Tongue (tissue), 2 donors: ENCODE data around the gene ELAVL1. TPM values are rescaled to one million over a fixed set of nuclear protein-coding genes. Genes with fewer than 3 reads are reported as not detected.
"Not testable (repeated sequence)": the region's sequence is repeated elsewhere in the genome, so short reads cannot be mapped to it uniquely, and the experiment has no call there.

ENCODE experiments used
- DNase-seq: peaks from one replicate; pipeline ENCODE4 v3.0.0-alpha.2; 2015
- total RNA-seq: library from RNA; depleted of rRNA; stranded (reverse); fragments of >200 nt; gene quantifications from one replicate; pipeline ENCODE4 v1.2.3, GENCODE V29; 2014

Gene ELAVL1
- total RNA-seq, 1 donor from 2014 or later, result 60.1 TPM

GRCh38 chr19:7968008-7968795 is 37.2 kb downstream of the ELAVL1 start:
- DNase-seq, result no peak

- DNase-seq, result no peak
Measured at GRCh38 chr19:7965921-7966665, 39.3 kb downstream of the ELAVL1 start.

- no peak for DNase-seq
Measured at GRCh38 chr19:7965259-7965841, 40.1 kb downstream of the ELAVL1 start.

- no peak for DNase-seq
Measured at GRCh38 chr19:7963566-7963965, 41.9 kb downstream of the ELAVL1 start.

- no peak for DNase-seq
Measured at GRCh38 chr19:7962644-7963268, 42.7 kb downstream of the ELAVL1 start.

- no peak for DNase-seq
Measured at GRCh38 chr19:7961920-7962626, 43.4 kb downstream of the ELAVL1 start.

- not testable (repeated sequence) for DNase-seq
Measured at GRCh38 chr19:7961082-7961481, 44.4 kb downstream of the ELAVL1 start.

- DNase-seq, result no peak
Measured at GRCh38 chr19:7959211-7959610, 46.2 kb downstream of the ELAVL1 start.

GRCh38 chr19:7955696-7956095 is 49.7 kb downstream of the ELAVL1 start:
- no peak for DNase-seq

- no peak for DNase-seq
Measured at GRCh38 chr19:7953576-7953975, 51.9 kb downstream of the ELAVL1 start.

GRCh38 chr19:7953060-7953459 is 52.4 kb downstream of the ELAVL1 start:
- DNase-seq, result no peak

GRCh38 chr19:7947939-7948338 is 57.5 kb downstream of the ELAVL1 start:
- DNase-seq, result no peak

GRCh38 chr19:7944177-7944761 is 61.2 kb downstream of the ELAVL1 start:
- peak; percentile 97 for DNase-seq

GRCh38 chr19:7943444-7944176 is 61.8 kb downstream of the ELAVL1 start, which contains the start of gene TIMM44:
Gene TIMM44, minus strand, starts transcription at chr19:7943666. Its CDS starts 15 bp downstream, at chr19:7943651.
- DNase-seq, result peak; percentile 100

GRCh38 chr19:7942981-7943443 is 62.4 kb downstream of the ELAVL1 start:
- no peak for DNase-seq

GRCh38 chr19:7941895-7942596 is 63.4 kb downstream of the ELAVL1 start:
- DNase-seq, result no peak

GRCh38 chr19:7940841-7941240 is 64.6 kb downstream of the ELAVL1 start:
- no peak for DNase-seq

- no peak for DNase-seq
Measured at GRCh38 chr19:7934766-7935165, 70.7 kb downstream of the ELAVL1 start.

- no peak for DNase-seq
Measured at GRCh38 chr19:7933828-7934725, 71.4 kb downstream of the ELAVL1 start.
